Astrocyte of the hippocampus (primary cell): Measurements from ENCODE around the gene FCHO1.

Experiments
- DNase-seq: peaks from one replicate; pipeline ENCODE4 v3.0.0; 2011; ENCODE audit warnings: low read depth, low spot score

Gene FCHO1, protein sequence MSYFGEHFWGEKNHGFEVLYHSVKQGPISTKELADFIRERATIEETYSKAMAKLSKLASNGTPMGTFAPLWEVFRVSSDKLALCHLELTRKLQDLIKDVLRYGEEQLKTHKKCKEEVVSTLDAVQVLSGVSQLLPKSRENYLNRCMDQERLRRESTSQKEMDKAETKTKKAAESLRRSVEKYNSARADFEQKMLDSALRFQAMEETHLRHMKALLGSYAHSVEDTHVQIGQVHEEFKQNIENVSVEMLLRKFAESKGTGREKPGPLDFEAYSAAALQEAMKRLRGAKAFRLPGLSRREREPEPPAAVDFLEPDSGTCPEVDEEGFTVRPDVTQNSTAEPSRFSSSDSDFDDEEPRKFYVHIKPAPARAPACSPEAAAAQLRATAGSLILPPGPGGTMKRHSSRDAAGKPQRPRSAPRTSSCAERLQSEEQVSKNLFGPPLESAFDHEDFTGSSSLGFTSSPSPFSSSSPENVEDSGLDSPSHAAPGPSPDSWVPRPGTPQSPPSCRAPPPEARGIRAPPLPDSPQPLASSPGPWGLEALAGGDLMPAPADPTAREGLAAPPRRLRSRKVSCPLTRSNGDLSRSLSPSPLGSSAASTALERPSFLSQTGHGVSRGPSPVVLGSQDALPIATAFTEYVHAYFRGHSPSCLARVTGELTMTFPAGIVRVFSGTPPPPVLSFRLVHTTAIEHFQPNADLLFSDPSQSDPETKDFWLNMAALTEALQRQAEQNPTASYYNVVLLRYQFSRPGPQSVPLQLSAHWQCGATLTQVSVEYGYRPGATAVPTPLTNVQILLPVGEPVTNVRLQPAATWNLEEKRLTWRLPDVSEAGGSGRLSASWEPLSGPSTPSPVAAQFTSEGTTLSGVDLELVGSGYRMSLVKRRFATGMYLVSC

DNA sequence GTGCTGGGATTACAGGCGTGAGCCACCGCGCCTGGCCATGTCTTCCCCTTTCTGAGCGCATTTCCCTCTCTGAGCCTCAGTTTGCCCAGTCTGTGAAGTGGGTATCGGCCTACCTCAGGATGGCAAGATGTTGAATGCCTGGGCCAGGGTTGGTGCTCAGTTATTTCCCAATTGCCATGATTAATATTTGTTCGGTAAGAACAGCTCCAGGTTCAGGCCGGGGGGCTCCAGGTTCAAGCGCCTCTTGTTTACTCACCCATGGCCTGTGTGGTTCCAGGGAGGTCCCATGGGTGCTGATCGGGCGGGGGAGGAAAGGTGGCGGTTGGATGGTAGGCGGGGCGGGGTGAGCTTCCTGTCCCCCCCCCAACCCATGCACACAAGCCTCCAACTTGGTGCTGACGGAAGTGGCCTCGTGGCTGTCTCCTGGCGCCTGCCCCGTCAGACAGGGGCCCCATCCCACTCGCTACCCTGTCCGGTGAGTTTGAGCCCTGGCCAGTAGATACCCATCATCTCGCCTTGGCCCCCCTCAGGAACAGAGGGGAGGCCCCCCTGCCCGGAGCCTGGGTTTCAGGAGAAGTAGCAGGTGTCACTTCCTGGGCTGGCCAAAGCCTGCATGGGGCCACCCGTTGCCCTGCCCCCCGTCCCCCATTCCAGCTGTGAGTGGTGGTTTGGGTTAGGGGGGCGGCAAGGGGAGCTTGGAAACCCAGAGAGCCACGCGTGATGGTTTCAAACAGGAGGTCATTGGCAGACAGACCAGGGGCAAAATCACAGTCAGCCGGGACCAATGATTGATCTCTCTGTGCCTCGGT is at the start of gene FCHO1:
FCHO1 (plus strand) TSS at position 375 of the 809 bp plus-strand sequence. CDS start 3,688 bp downstream, outside the sequence.
- DNase-seq = no peak

DNA sequence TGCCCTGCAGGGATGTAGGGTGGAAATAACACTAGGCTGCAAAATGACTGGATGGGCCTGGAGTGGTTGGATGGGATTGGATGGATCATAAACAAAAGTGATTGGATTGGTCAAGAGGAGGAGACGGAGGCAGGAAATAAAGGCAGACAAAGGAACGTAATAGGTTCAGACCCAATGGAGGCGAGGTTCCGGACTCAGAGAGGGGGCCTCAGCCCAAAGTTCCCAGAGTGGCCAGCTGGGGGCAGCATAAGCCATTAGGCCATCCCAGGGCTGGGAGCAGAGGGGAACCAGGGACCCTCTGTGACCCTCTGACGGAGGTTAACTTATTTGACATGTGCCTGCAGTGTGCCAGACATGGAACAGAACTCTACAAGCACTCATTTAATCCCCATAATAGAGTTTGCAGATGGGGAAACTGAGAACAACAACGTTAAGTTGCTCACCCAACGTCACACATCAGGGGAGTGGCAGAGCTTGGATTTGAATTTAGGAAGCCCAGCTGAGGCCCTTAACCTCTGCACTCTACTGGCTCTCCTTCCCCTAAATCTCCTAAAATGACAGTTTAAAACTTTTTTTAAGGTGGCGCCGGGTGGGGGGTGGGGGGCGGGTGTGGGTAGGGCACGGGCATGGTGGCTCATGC is 47.3 kb upstream of the FCHO1 start:
- DNase-seq = no peak

DNA sequence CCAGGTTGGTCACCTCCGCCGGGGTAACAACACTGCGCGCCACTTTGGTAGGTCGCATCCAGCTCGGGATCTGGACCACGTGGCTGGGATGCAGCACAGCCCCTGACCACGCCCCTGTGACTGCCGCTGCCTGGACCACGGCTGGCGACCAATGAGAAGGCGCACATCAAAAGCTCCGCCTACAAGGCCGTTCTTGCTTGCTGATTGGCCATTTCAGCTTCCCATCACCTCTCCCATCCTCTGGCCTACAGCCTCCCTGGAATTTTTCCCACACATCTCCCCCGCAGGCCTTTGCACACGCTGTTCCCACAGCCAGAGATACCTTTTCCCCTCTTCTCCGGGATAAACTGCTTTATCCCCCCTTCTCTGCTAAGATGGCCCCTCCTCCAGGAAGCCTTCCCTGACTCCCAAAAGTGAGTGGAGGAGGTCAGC is 44.5 kb upstream of the FCHO1 start:
- DNase-seq = peak; percentile 50

DNA sequence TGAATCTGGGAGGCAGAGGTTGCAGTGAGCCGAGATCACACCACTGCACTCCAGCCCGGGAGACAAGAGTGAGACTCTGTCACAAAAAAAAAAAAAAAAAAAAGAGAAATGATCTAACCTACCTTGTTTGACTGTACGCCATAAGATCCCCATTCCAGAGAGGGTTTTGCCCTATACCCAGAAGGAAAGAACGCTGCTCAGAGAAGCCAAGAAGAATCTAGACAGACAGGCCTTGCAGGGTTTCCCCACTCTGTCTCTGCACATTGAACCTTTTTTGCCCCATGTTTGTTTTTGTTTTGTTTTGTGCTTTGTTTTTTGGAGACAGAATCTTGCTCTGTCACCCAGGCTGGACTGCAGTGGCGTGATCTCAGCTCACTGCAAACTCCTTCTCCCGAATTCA is 39.4 kb upstream of the FCHO1 start:
- DNase-seq = no peak

DNA sequence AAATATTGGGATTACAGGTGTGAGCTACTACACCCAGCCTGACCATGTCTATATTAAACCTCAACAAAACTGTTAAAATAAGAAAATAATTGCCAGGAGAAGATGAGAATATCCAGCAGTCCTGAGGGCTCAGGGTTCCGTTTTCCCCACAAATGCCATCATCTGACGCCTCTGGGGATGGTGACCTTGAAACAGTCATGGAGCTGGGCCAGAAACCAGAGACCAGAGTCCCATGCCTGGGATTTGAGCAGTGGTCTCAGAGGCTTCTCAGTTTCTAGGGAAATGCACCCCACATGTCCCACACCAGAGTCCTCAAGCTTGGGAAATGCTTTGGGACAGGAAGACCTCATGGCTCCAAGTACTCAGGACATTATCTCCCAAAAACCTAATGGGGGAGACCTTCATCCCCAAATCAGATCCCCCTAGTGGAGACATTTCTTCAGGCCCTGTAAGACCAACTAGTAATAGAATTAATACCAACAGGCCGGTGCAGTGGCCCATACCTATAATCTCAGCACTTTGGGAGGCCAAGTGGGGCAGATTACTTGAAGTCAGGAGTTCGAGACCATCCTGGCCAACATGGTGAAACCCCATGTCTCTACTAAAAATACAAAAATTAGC is 34.9 kb upstream of the FCHO1 start:
- DNase-seq = no peak

DNA sequence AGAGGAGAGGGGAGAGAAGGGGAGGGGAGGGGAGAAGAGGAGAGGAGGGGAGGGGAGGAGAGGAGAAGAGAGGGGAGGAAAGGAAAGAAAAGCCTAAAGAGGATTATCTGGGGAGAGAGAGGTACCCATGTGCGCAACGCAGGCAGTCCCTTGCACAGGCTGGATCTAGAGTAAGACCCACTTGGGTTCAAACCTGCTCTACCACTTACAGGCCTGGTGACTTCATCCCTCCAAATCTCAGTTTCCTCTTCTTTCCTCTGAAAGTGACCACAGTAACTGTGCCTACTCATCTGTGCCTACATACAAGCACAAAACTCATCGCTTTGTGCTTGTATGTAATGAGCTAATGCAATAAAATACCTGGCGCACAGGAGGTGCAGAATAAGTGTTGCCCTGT is 32.7 kb upstream of the FCHO1 start:
- no peak for DNase-seq

DNA sequence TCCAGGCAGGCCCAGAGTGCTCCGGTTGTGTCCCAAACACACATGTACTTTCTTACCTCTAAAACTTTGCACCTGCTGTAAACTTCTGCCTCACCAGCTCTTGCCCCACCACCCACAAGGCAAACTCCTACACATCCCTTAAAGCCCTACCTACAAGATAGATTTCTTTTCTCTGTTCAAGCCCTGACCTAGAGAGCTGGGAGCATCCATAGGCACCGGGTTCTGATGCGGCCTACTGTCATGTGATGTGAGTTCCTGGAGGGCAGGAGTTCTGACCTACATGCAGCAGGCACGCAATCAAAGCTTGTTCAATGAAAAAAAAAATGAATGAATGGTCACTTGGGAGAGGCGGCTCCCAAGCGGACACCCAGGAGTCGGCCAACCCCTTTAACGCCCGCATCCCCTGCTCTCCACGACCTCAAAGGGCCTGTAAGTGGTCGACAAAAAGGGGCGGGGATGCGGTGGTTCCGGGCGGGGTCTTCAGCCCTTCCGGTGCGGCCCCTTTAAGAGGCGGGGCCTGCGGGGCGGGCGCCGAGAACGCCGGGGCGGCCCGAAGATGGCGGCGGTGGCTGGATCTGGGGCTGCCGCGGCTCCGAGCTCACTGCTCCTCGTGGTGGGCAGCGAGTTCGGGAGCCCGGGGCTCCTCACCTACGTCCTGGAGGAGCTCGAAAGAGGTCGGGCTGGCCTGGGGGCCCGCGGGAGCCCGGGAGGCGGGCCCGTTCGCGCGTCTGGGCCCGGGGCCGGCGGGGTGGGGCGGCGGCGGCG is 32.1 kb upstream of the FCHO1 start, which contains the start of gene MAP1S:
MAP1S (plus strand) TSS at position 534 of the 765 bp plus-strand sequence; CDS start at position 557, 23 bp downstream.
- DNase-seq = peak; percentile 77

DNA sequence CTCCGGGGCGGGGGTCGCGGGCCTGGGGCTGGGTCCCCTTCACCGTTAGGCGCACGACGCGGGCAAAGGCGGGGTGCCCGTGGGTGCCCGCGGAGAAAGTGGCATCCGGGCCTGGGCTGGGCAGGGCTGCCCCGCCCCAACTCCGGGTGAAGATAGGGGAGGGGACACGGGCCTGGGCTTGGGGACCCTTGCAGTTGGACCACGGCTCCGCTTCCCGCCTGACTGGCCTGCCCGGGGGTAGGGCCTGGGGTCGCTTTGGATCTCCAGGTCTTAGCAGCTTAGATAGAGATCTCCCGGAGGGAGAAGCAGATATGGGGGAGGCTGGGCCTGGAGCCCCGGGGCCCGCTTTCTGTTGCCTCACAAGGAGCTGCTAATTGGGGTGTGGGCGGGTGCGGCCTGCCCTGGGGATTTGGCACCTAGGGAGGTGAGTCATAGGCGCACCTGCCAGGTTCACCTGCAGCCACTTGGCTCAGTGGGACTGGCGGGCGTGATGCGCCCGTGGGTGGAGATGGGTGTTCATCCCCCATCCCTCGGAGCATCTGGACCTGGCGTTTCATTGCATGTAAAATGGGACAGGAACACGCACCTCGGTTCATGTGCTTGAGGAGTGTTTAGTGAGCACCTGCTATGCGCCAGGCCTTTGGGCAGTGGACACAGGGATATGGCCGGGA is 31.4 kb upstream of the FCHO1 start:
- peak; percentile 21 for DNase-seq

DNA sequence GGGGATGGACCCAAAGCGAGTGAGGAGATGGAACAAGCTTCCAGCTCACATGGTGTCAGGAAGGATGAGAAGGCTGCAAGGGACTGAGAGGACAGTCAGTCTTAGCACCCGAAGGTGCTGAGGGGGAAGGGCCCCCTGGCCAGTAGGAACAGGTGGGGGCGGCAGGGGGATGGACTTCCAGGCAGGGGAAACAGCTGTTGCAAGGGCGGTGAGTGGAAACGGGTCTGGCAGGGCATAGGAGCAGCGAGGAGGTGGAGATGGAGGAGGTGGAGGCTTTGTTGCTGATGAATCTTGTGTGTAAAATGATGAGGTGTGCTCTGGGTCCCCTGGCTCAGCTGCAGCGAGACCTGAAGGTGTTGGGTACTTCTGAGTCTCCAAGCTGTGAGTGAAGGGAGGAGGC is 30.8 kb upstream of the FCHO1 start:
- DNase-seq = no peak

DNA sequence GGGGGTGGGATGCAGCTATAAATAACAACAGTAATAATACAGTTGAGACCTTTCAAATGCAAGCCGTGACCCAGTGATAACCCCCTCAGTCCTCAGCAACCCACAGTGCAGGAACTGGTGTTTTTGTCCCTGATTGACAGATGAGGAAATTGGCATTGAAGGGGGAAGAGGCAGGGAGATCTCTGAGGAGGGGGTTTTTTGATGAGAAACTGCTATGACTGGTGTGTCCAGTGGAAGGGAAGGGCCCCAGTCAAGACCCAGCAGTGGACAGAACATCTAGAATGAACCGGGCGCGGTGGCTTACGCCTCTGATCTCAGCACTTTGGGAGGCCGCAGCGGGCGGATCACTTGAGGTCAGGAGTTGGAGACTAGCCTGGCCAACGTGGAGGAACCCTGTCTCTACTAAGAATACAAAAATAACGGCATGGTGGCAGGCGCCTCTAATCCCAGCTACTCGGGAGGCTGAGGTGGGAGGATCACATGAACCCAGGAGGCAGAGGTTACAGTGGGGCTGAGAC is 30.1 kb upstream of the FCHO1 start:
- no peak for DNase-seq

DNA sequence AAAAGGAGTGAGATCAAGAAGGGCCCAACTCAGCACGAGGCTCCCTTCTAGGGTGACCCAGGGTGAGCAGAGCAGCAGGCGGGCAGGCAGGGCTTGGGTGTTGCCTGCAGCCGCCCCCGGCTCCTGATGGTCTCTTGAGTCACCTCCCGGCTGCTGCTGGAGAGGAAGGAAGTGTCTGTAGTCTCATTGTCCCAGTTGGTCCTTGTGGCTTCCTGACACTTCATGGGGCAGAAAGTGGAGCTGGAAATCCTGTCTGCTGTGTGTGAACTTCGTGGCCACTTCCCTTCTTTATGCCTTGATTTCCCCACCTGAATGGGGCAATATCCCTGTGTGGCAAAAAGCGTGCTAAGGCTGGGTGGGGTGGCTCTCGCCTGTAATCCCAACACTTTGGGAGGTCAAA is 29.5 kb upstream of the FCHO1 start:
- no peak for DNase-seq

DNA sequence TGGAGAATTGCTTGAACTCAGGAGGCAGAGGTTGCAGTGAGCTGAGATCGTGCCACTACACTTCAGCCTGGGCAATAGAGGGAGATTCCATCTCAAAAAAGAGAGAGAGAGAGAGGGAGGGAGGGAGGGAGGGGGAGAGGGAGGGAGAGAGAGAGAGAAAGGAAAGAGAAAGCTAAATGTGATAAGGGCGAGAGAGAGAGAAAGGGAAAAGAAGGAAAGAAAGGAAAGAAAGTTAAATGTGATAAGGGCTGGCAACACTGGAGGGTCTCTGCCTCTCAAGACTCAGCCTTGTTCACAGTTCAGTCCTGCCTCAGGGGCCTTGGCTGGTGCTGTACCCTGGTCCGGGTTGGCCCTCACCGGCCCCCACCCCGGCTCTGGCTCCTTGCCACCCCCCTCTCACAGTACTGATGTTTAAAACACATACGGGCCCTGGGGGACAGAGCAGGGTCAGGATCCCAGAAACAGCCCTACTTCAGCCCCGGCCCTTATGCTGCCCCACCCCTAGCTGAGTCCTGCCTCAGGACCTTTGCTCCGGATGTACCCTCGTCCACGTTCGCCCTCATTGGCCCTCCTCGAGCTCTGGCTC is 28.5 kb upstream of the FCHO1 start:
- DNase-seq = no peak

DNA sequence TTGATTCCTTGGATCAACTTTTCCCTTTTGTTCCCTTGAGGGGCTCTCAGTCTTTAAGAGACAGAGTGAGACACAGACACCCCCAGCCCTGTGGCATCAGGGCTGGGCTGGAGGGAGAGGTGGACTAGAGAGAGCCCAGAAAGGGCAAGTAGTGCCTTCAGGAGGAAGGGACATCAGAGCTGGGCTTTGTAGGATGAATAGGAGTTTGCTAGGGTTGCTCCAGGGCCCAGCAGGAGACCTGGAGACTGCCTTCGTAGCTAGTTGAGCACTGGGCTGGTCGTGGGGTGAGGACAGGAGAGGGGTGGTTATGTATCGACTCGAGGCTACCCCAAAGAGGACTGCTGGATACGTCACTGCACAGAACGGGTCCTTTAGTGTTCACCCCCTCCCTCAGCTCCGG is 26.6 kb upstream of the FCHO1 start:
- DNase-seq = no peak

DNA sequence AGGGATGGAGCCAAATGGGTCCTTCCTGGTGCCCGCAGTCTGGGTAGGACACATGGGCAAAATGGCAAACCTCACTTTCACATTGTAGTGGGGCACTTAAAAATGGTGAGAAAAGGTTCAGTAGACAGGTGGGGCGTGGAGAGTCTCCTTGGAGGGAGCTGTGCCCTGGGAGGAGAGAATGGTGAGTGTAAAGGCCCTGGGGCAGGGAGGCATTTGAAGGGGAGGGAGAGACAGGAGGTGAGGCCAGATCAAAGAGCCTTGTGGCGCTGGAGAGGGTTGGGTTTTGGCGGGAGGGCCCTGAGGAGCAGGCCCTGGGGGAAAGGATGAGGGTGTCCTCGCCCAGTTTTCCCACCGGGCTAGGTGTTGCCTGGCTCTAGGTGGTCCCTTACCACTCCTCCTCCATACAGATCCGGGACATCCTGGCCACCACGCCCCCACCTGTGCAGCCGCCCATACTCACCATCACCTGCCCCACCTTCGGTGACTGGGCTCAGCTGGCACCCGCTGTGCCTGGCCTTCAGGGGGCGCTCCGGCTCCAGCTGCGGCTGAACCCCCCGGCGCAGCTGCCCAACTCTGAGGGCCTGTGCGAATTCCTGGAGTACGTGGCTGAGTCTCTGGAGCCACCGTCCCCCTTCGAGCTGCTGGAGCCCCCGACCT is 25.7 kb upstream of the FCHO1 start:
- no peak for DNase-seq

DNA sequence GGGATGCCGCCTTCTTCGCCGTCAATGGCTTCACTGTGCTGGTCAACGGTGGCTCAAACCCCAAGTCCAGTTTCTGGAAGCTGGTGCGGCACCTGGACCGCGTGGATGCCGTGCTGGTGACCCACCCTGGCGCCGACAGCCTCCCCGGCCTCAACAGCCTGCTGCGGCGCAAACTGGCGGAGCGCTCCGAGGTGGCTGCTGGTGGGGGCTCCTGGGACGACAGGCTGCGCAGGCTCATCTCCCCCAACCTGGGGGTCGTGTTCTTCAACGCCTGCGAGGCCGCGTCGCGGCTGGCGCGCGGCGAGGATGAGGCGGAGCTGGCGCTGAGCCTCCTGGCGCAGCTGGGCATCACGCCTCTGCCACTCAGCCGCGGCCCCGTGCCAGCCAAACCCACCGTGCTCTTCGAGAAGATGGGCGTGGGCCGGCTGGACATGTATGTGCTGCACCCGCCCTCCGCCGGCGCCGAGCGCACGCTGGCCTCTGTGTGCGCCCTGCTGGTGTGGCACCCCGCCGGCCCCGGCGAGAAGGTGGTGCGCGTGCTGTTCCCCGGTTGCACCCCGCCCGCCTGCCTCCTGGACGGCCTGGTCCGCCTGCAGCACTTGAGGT is 25.0 kb upstream of the FCHO1 start:
- DNase-seq = no peak

DNA sequence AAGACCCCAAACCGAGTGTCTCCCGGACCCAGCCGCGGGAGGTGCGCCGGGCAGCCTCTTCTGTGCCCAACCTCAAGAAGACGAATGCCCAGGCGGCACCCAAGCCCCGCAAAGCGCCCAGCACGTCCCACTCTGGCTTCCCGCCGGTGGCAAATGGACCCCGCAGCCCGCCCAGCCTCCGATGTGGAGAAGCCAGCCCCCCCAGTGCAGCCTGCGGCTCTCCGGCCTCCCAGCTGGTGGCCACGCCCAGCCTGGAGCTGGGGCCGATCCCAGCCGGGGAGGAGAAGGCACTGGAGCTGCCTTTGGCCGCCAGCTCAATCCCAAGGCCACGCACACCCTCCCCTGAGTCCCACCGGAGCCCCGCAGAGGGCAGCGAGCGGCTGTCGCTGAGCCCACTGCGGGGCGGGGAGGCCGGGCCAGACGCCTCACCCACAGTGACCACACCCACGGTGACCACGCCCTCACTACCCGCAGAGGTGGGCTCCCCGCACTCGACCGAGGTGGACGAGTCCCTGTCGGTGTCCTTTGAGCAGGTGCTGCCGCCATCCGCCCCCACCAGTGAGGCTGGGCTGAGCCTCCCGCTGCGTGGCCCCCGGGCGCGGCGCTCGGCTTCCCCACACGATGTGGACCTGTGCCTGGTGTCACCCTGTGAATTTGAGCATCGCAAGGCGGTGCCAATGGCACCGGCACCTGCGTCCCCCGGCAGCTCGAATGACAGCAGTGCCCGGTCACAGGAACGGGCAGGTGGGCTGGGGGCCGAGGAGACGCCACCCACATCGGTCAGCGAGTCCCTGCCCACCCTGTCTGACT is 24.1 kb upstream of the FCHO1 start:
- no peak for DNase-seq

DNA sequence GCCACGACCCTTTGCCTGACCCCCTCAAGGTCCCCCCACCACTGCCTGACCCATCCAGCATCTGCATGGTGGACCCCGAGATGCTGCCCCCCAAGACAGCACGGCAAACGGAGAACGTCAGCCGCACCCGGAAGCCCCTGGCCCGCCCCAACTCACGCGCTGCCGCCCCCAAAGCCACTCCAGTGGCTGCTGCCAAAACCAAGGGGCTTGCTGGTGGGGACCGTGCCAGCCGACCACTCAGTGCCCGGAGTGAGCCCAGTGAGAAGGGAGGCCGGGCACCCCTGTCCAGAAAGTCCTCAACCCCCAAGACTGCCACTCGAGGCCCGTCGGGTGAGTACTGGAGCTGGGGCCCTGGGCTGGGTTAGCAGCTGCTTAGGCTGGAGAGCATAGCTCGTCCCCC is 23.4 kb upstream of the FCHO1 start:
- DNase-seq = no peak
